HepG2 (cell line): ENCODE data around the gene CAMTA1. TPM values are rescaled to one million over a fixed set of nuclear protein-coding genes. Genes with fewer than 3 reads are reported as not detected.

ENCODE experiments used
- ADNP ChIP-seq: sonication (generic); formaldehyde crosslinking; IDR thresholded peaks from 2 replicates; pipeline ENCODE4 v1.4.0; 2020; ENCODE audit warnings: missing genetic modification reagents
- ESRRA ChIP-seq: sonication (generic); formaldehyde crosslinking; IDR thresholded peaks from 2 replicates; pipeline ENCODE4 v1.5.1; 2020; ENCODE audit warnings: mild to moderate bottlenecking, low read depth, missing genetic modification reagents
- FOSL2 ChIP-seq: sonication (generic); formaldehyde crosslinking; IDR thresholded peaks from 2 replicates; pipeline ENCODE4 v1.4.0; 2020; ENCODE audit warnings: missing genetic modification reagents
- FOXA1 ChIP-seq, 2 experiments: fragments of 450-650 bp in 1 of 2; sonication (generic) in 1 of 2; formaldehyde crosslinking in 1 of 2; IDR thresholded peaks; 2 replicates each; pipeline versions ENCODE4 v1.4.0 to v1.6.1; 2016 to 2020; ENCODE audit warnings: missing genetic modification reagents in 1 of 2
- FOXA3 ChIP-seq: IDR thresholded peaks from 2 replicates; pipeline ENCODE4 v1.6.1; 2016; ENCODE audit warnings: missing genetic modification reagents, missing compliant biosample characterization
- SIX1 ChIP-seq: sonication (generic); formaldehyde crosslinking; IDR thresholded peaks from 2 replicates; pipeline ENCODE4 v1.4.0; 2020; ENCODE audit warnings: missing genetic modification reagents, borderline replicate concordance
- SMC3 ChIP-seq: IDR thresholded peaks from 2 replicates; pipeline ENCODE4 v1.6.1; 2011; ENCODE audit warnings: low read length, improper control_type of control experiment
- THRA ChIP-seq: sonication (generic); formaldehyde crosslinking; IDR thresholded peaks from 2 replicates; pipeline ENCODE4 v1.4.0; 2020; ENCODE audit warnings: missing genetic modification reagents, borderline replicate concordance
- ZBTB7B ChIP-seq: sonication (generic); formaldehyde crosslinking; IDR thresholded peaks from 2 replicates; pipeline ENCODE4 v1.4.0; 2020; ENCODE audit warnings: missing genetic modification reagents
- ZFY ChIP-seq: sonication (generic); formaldehyde crosslinking; IDR thresholded peaks from 2 replicates; pipeline ENCODE4 v1.4.0; 2020; ENCODE audit warnings: missing genetic modification reagents
- ZNF20 ChIP-seq: sonication (generic); formaldehyde crosslinking; IDR thresholded peaks from 2 replicates; pipeline ENCODE4 v1.4.0; 2020; ENCODE audit warnings: mild to moderate bottlenecking, moderate library complexity, missing genetic modification reagents
- ZNF407 ChIP-seq: sonication (generic); formaldehyde crosslinking; IDR thresholded peaks from one replicate; pipeline ENCODE4 v1.5.1; 2020; ENCODE audit warnings: mild to moderate bottlenecking, missing genetic modification reagents; ENCODE audit errors: not compliant biosample characterization
- ZNF430 ChIP-seq: sonication (generic); formaldehyde crosslinking; IDR thresholded peaks from 2 replicates; pipeline ENCODE4 v1.9.0; 2021; ENCODE audit warnings: mild to moderate bottlenecking, missing genetic modification reagents
- ZNF432 ChIP-seq: sonication (generic); formaldehyde crosslinking; IDR thresholded peaks from 2 replicates; pipeline ENCODE4 v1.5.0; 2020; ENCODE audit warnings: missing genetic modification reagents, mild to moderate bottlenecking, borderline replicate concordance
- ZNF746 ChIP-seq: sonication (generic); formaldehyde crosslinking; IDR thresholded peaks from 2 replicates; pipeline ENCODE4 v1.8.0; 2022; ENCODE audit warnings: mild to moderate bottlenecking, missing genetic modification reagents
- ZSCAN20 ChIP-seq: sonication (generic); formaldehyde crosslinking; IDR thresholded peaks from 2 replicates; pipeline ENCODE4 v1.4.0; 2020; ENCODE audit warnings: missing genetic modification reagents, mild to moderate bottlenecking, borderline replicate concordance
- polyA plus RNA-seq, 8 experiments: library from polyadenylated mRNA; depleted of rRNA in 3 of 8; stranded (reverse) in 7 of 8; unstranded in 1 of 8; fragments of >200 nt; fragmentation: Illumina TruSeq in 4 of 8; extraction: Trizol in 4 of 8; gene quantifications; 2 replicates each; pipeline versions ENCODE4 v1.2.1 to v1.2.3, GENCODE V29; 2011 to 2016; ENCODE audit warnings: low read depth in 4 of 8, missing spikeins in 1 of 8, mixed read lengths in 1 of 8; ENCODE audit not compliant: insufficient read depth in 1 of 8
- total RNA-seq, 5 experiments: library from RNA; depleted of rRNA; stranded (reverse); fragments of >200 nt; fragmentation: Illumina TruSeq; extraction: Trizol; gene quantifications; 2 replicates each; pipeline ENCODE4 v1.2.3, GENCODE V29; 2016; ENCODE audit warnings: low read depth in 1 of 5

CAMTA1 gene
- total and polyA plus RNA-seq, 2 of the 13 experiments (the other 11 are each of a cell fraction or from before 2014, with no cell fraction given): 25.0 to 36.4 TPM

GRCh38 chr1:7681401-7681800 is 896.1 kb downstream of the CAMTA1 start (continued):
- TF ChIP-seq ZNF407 (CRISPR knock-in tag): no peak
- TF ChIP-seq ZFY (CRISPR knock-in tag): no peak
- no peak for TF ChIP-seq SIX1
- peak; percentile 53; the same call in 1 of the 2 replicates for TF ChIP-seq ZNF430 (CRISPR knock-in tag)
- TF ChIP-seq FOXA3: peak; percentile 51; the same call in 1 of the 2 replicates
- TF ChIP-seq THRA (CRISPR knock-in tag): peak; percentile 13; the same call in 1 of the 2 replicates
- no peak for TF ChIP-seq SMC3
- TF ChIP-seq ESRRA (CRISPR knock-in tag): peak; percentile 51; the same call in 1 of the 2 replicates
- TF ChIP-seq FOXA1 (IDR thresholded peaks at IDR 0.05): no peak
- TF ChIP-seq FOXA1 (CRISPR knock-in tag; IDR thresholded peaks at IDR 0.05): 0 out of 2 replicates have a peak, but pooled peaks have one; percentile 43
- no peak for TF ChIP-seq ZBTB7B (CRISPR knock-in tag)
- TF ChIP-seq ZNF20 (CRISPR knock-in tag): no peak
- no peak for TF ChIP-seq ZNF432 (CRISPR knock-in tag)
- TF ChIP-seq FOSL2 (CRISPR knock-in tag): no peak
- TF ChIP-seq ZNF746 (CRISPR knock-in tag): no peak
- TF ChIP-seq ZSCAN20 (CRISPR knock-in tag): no peak
- TF ChIP-seq ADNP: peak; percentile 68; the same call in 1 of the 2 replicates
- TF ChIP-seq, all 625 proteins: peak for 14
